K562 (cell line): ENCODE measurements around the gene ZNF358. TPM values are rescaled to one million over a fixed set of nuclear protein-coding genes. Genes with fewer than 3 reads are reported as not detected.
A peak's percentile ranks its signal among the peaks of the same experiment; 100 is the strongest.

Experiments used
- ATF2 ChIP-seq: sonication (generic); formaldehyde crosslinking; IDR thresholded peaks from 2 replicates; pipeline ENCODE4 v1.8.1; 2022; ENCODE audit warnings: missing genetic modification reagents
- CGGBP1 ChIP-seq: fragments of 250-450 bp; sonication (Bioruptor Pico); IDR thresholded peaks from 2 replicates; pipeline ENCODE4 v1.9.0; 2021; ENCODE audit warnings: mild to moderate bottlenecking
- EGR1 ChIP-seq: fragments of 450-650 bp; conservative IDR thresholded peaks from 2 replicates; pipeline ENCODE4 v1.6.1; 2017; ENCODE audit warnings: mild to moderate bottlenecking
- ELF1 ChIP-seq: fragments of 200-800 bp; sonication (Bioruptor generic); IDR thresholded peaks from 2 replicates; pipeline ENCODE4 v1.6.1; 2016; ENCODE audit warnings: missing genetic modification characterization, missing compliant biosample characterization
- ELK1 ChIP-seq: sonication (generic); formaldehyde crosslinking; IDR thresholded peaks from 2 replicates; pipeline ENCODE4 v1.8.1; 2022; ENCODE audit warnings: missing genetic modification reagents
- ETV1 ChIP-seq: fragments of 450-650 bp; conservative IDR thresholded peaks from 2 replicates; pipeline ENCODE4 v1.6.1; 2016; ENCODE audit warnings: missing genetic modification characterization, control low read depth, low read depth, missing compliant biosample characterization
- ETV6 ChIP-seq, 3 experiments: fragments of 150-350 bp in 1 of 3; sonication (generic) in 1 of 3; formaldehyde crosslinking in 1 of 3; IDR thresholded peaks; 2 replicates each; pipeline versions ENCODE4 v1.6.1 to v1.8.0; 2014 to 2022; ENCODE audit warnings: borderline replicate concordance in 2 of 3, low read depth in 2 of 3, antibody characterized with exemption in 1 of 3, low read length in 1 of 3, mild to moderate bottlenecking in 1 of 3, missing genetic modification reagents in 1 of 3
- JUN ChIP-seq, 2 experiments: sonication (generic) in 1 of 2; formaldehyde crosslinking in 1 of 2; IDR thresholded peaks; 2 replicates each; pipeline versions ENCODE4 v1.6.1 to v1.8.0; 2012 to 2022; ENCODE audit warnings: borderline replicate concordance in 2 of 2, mild to moderate bottlenecking in 2 of 2, improper control_type of control experiment in 1 of 2, low read depth in 1 of 2, low read length in 1 of 2, missing genetic modification reagents in 1 of 2
- KLF10 ChIP-seq: fragments of 250-450 bp; sonication (Bioruptor Pico); IDR thresholded peaks from 2 replicates; pipeline ENCODE4 v1.6.1; 2021; ENCODE audit warnings: matching md5 sums
- L3MBTL2 ChIP-seq: fragments of 450-650 bp; IDR thresholded peaks from 2 replicates; pipeline ENCODE4 v1.6.1; 2016; ENCODE audit warnings: mild to moderate bottlenecking, moderate library complexity
- MAFK ChIP-seq: IDR thresholded peaks from 2 replicates; pipeline ENCODE4 v1.6.1; 2011; ENCODE audit warnings: low read length, improper control_type of control experiment
- MAZ ChIP-seq, 2 experiments: fragments of 450-650 bp in 1 of 2; sonication (generic) in 1 of 2; formaldehyde crosslinking; IDR thresholded peaks in 1 of 2; conservative IDR thresholded peaks in 1 of 2; 2 replicates each; pipeline versions ENCODE4 v1.4.0 to v1.5.0; 2020; ENCODE audit warnings: mild to moderate bottlenecking in 1 of 2, missing genetic modification reagents in 1 of 2
- MIER1 ChIP-seq: fragments of 450-650 bp; IDR thresholded peaks from 2 replicates; pipeline ENCODE4 v1.6.1; 2016; ENCODE audit warnings: antibody characterized with exemption, mild to moderate bottlenecking, low read depth
- TAF1 ChIP-seq: IDR thresholded peaks from 2 replicates; pipeline ENCODE4 v1.6.1; 2011; ENCODE audit warnings: mild to moderate bottlenecking, low read length, moderate library complexity; ENCODE audit not compliant: insufficient read depth, control insufficient read depth, severe bottlenecking; ENCODE audit errors: extremely low read depth
- TCF7 ChIP-seq: sonication (generic); IDR thresholded peaks from 2 replicates; pipeline ENCODE4 v1.6.1; 2016; ENCODE audit warnings: antibody characterized with exemption, borderline replicate concordance
- TFAP4 ChIP-seq: sonication (generic); formaldehyde crosslinking; IDR thresholded peaks from 2 replicates; pipeline ENCODE4 v1.8.0; 2022; ENCODE audit warnings: missing genetic modification reagents, mild to moderate bottlenecking, moderate library complexity, borderline replicate concordance
- TSHZ1 ChIP-seq: fragments of 250-450 bp; sonication (Bioruptor Pico); IDR thresholded peaks from 2 replicates; pipeline ENCODE4 v1.4.0; 2020; ENCODE audit warnings: mild to moderate bottlenecking, moderate library complexity
- ZBTB2 ChIP-seq: fragments of 450-650 bp; IDR thresholded peaks from 2 replicates; pipeline ENCODE4 v1.6.1; 2016; ENCODE audit warnings: antibody characterized with exemption
- ZNF507 ChIP-seq: conservative IDR thresholded peaks from 2 replicates; pipeline ENCODE4 v1.6.1; 2017; ENCODE audit warnings: missing genetic modification characterization, missing compliant biosample characterization
- polyA plus RNA-seq, 8 experiments: library from polyadenylated mRNA; depleted of rRNA in 4 of 8; stranded (reverse) in 5 of 8; unstranded in 3 of 8; fragments of >200 nt; fragmentation: Nextera tagmentation in 2 of 8; fragmentation: Illumina TruSeq in 1 of 8; extraction: Ambion mirVana in 2 of 8; extraction: Trizol in 1 of 8; gene quantifications; 2 replicates each; pipeline versions ENCODE4 v1.2.1 to v1.2.3, GENCODE V29; 2011 to 2014; ENCODE audit warnings: inconsistent platforms in 1 of 8, missing spikeins in 1 of 8
- total RNA-seq, 7 experiments: library from RNA; depleted of rRNA in 6 of 7; stranded (reverse); fragments of >200 nt in 6 of 7; fragmentation: Illumina TruSeq in 2 of 7; extraction: Trizol in 2 of 7; gene quantifications; 2 replicates each; pipeline versions ENCODE4 v1.2.1 to v1.2.3, GENCODE V29; 2011 to 2021; ENCODE audit warnings: low replicate concordance in 1 of 7

Gene ZNF358
- total and polyA plus RNA-seq, 9 of the 15 experiments (the other 6 are each of a cell fraction or from before 2014, with no cell fraction given), result 0.04 to 17.2 (median 4.9) TPM

GRCh38 chr19:7512400-7512851 lies 3.5 kb upstream of the ZNF358 start (continued):
- TF ChIP-seq CGGBP1 (no peak), ETV1 (tag) (no peak), MAZ (CRISPR knock-in tag; conservative IDR thresholded peaks at IDR 0.05 in 1 of 2, IDR thresholded peaks at IDR 0.05 in 1 of 2) (0 out of 4 replicates have a peak, but pooled peaks of 1 of the 2 experiments have one; percentile 25), ELF1 (tag) (no peak), ELK1 (no peak), ZBTB2 (no peak), TAF1 (no peak), L3MBTL2 (no peak), ATF2 (CRISPR knock-in tag) (no peak), ZNF507 (tag) (no peak), MAFK (no peak), KLF10 (no peak), TSHZ1 (CRISPR knock-in tag) (no peak), ETV6 (IDR thresholded peaks at IDR 0.05; ENCODE audit: borderline replicate concordance in 1 of 2, low read depth in 2 of 2, low read length in 1 of 2) (no peak), ETV6 (CRISPR knock-in tag; IDR thresholded peaks at IDR 0.05; ENCODE audit: borderline replicate concordance) (no peak), EGR1 (no peak), MIER1 (no peak), TCF7 (no peak), TFAP4 (CRISPR knock-in tag) (no peak), JUN (IDR thresholded peaks at IDR 0.05; ENCODE audit: borderline replicate concordance, low read depth, low read length) (no peak), JUN (CRISPR knock-in tag; IDR thresholded peaks at IDR 0.05; ENCODE audit: borderline replicate concordance) (no peak)
